ENCODE results near the gene ITGA2. TPM values are rescaled to one million over a fixed set of nuclear protein-coding genes. Genes with fewer than 3 reads are reported as not detected.

Gene ITGA2
- total and polyA plus RNA-seq, 2 of the 8 experiments (the other 6 are each of a cell fraction or from before 2014, with no cell fraction given) = 1.4 to 7.7 TPM

GRCh38 chr5:53105611-53106300 is 116.6 kb downstream of the ITGA2 start (continued):
- TF ChIP-seq SIX5 (IDR thresholded peaks at IDR 0.05; ENCODE audit: low read depth, low read length) = no peak

Data from H1 (cell line).